Activated T-cell treated with anti-CD3 and anti-CD28 coated beads, Interleukin-2, amount 50 U/mL, for 72 hours (primary cell): ENCODE results near the gene CAVIN3. TPM values are rescaled to one million over a fixed set of nuclear protein-coding genes. Genes with fewer than 3 reads are reported as not detected.

ENCODE experiments used
- ATAC-seq, 2 donors: fragments of 150-1000 bp; cut with Tn5 transposase; replicated peaks in 1 of 2; 2 replicates each; pipeline ENCODE4 v1.10.0; 2021; ENCODE audit warnings: moderate library complexity in 2 of 2, mild to moderate bottlenecking in 1 of 2
- DNase-seq, 2 donors: peaks; one replicate each; pipeline ENCODE4 v3.0.0; 2021 to 2022; ENCODE audit warnings: mixed read lengths in 1 of 2
- H3K27ac Mint-ChIP-seq: one replicate; pipeline ENCODE4 v1.8.0; 2022; ENCODE audit warnings: mild to moderate bottlenecking, moderate library complexity, mixed read lengths
- H3K27me3 Mint-ChIP-seq: one replicate; pipeline ENCODE4 v1.8.0; 2022; ENCODE audit warnings: low read depth, mixed read lengths
- H3K36me3 Mint-ChIP-seq, 2 donors: one replicate each; pipeline ENCODE4 v1.8.0; 2022; ENCODE audit warnings: mixed read lengths in 2 of 2, mild to moderate bottlenecking in 1 of 2; ENCODE audit not compliant: insufficient read depth in 2 of 2
- H3K4me1 Mint-ChIP-seq: one replicate; pipeline ENCODE4 v1.8.0; 2022; ENCODE audit warnings: low read depth, mixed read lengths
- H3K4me3 Mint-ChIP-seq, 2 donors: one replicate each; pipeline ENCODE4 v1.8.0; 2022; ENCODE audit warnings: mild to moderate bottlenecking in 2 of 2, mixed read lengths in 2 of 2, moderate library complexity in 2 of 2
- H3K9me3 Mint-ChIP-seq, 2 donors: one replicate each; pipeline ENCODE4 v1.8.0; 2022; ENCODE audit warnings: mixed read lengths in 2 of 2
- total RNA-seq, 2 donors: library from RNA; stranded (reverse); gene quantifications; one replicate each; pipeline ENCODE4 v1.2.3, GENCODE V29; 2022

Gene CAVIN3
- 10 to 100 TPM; 12.0 to 15.1 TPM for total RNA-seq

GRCh38 chr11:6320411-6321155 is at the start of gene CAVIN3:
Gene CAVIN3 (minus strand): TSS chr11:6320501. CDS start chr11:6320476, 25 bp downstream.
- DNase-seq (peak; percentile 79 to 89), ATAC-seq (peak; percentile 75 to 79)
- Mint-ChIP-seq H3K27ac (peak within 1 kb of the TSS; percentile 95), H3K36me3 (peaks cover 2 to 4% of the 10 kb centered on the region in 2 donors), H3K4me1 (peaks cover 40% of the 10 kb centered on the region), H3K9me3 (no peaks in the 10 kb centered on the region), H3K27me3 (peaks cover 50% of the 10 kb centered on the region), H3K4me3 (peak within 1 kb of the TSS; percentile 83 to 88)

DNA sequence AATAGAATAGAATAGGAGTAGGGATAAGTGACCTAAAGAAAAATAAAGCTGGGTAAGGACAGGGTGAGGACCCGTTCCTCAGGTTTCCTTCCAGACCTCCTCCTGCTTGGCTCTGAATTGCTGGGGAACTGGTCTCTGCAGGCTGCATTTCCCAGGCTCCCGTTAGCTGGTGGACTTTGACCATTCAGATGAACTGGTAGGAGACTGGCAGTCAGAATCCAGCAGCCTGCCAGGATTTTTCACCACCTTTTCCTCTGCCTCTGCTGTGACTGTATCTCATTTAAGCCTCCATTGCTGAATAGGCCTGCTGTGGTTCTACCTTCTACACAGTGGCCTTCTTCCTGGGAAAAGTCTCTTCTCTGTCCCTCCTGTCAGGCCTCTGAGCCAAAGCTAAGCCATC is 45.4 kb upstream of the CAVIN3 start:
- DNase-seq (no peak), ATAC-seq (no peak)
- Mint-ChIP-seq H3K4me3 (no peak overlapping the region), H3K27ac (no peak overlapping the region), H3K27me3 (no peaks in the 10 kb centered on the region), H3K9me3 (no peaks in the 10 kb centered on the region), H3K36me3 (no peaks in the 10 kb centered on the region), H3K4me1 (no peaks in the 10 kb centered on the region)

GRCh38 chr11:6362873-6363678 is 42.8 kb upstream of the CAVIN3 start:
- peak; percentile 86 to 89 for ATAC-seq
- H3K27ac Mint-ChIP-seq = no peak overlapping the region
- no peaks in the 10 kb centered on the region for H3K27me3 Mint-ChIP-seq
- H3K9me3 Mint-ChIP-seq = no peaks in the 10 kb centered on the region
- no peaks in the 10 kb centered on the region for H3K36me3 Mint-ChIP-seq
- DNase-seq = peak; percentile 72 to 73
- H3K4me3 Mint-ChIP-seq = no peak overlapping the region
- no peaks in the 10 kb centered on the region for H3K4me1 Mint-ChIP-seq

DNA sequence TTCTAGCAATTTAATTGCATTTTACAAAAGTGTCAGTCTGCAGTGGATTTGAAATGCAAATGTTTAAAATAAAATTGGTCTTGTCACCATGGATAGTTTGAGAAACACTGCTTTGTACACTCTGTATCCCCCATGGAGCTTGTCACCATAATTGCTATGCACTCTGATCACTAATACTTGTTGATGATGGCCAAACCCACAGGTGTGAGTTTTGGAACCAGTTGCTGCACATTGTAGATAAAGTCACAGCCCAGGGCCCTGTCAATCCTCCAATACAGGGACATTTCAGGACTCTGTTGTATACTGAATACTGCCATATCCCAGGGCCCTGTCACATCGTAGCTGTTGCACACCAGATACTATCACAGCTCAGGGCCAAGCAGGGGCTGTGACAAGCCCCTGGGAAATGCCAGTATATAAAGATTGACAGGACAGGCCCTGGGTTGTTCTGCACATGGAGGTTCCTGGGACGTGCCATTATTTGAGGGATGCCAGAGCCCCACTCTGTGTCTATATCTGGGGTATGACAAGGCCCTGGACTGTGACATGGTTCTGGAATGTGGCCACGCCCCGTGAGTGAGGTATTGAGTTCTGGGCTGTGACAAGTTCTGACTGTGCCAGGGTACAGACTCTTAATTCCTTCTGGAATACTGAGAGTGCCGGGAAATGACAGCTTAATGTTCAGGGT is 42.0 kb upstream of the CAVIN3 start:
- Mint-ChIP-seq H3K4me3 (no peak overlapping the region), H3K27me3 (no peaks in the 10 kb centered on the region), H3K27ac (no peak overlapping the region), H3K4me1 (peaks cover 7% of the 10 kb centered on the region), H3K9me3 (no peaks in the 10 kb centered on the region), H3K36me3 (no peaks in the 10 kb centered on the region)
- ATAC-seq (no peak), DNase-seq (no peak)

DNA sequence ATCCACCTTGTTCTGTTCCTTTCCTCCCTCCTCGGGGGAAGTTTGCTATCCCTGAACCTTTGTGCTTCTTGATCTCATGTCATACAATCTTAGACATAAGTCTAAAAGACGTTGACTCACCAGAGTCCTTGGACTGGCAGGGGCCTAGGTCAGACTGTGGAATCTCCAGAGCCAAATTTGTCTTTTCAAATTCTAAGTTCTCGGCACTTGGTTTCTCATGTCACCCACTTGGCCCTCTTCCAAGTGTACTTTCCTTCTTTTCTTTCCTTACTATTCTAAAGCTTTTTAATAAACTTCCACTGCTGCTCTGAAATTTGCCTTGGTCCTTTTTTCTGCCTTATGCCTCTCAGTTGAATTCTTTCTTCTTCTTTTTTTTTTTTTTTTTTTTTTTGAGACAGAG is 39.9 kb upstream of the CAVIN3 start:
- no peaks in the 10 kb centered on the region for H3K36me3 Mint-ChIP-seq
- H3K4me1 Mint-ChIP-seq = peaks cover 17% of the 10 kb centered on the region

GRCh38 chr11:6357222-6357621 is 36.9 kb upstream of the CAVIN3 start:
- Mint-ChIP-seq H3K4me1 (peaks cover 31% of the 10 kb centered on the region), H3K36me3 (no peaks in the 10 kb centered on the region), H3K27ac (no peak overlapping the region), H3K27me3 (peaks cover 8% of the 10 kb centered on the region), H3K4me3 (peak overlapping the region; percentile 10 to 17), H3K9me3 (no peaks in the 10 kb centered on the region)
- ATAC-seq = peak; percentile 84 to 91
- DNase-seq = peak; percentile 61 to 63

More for the DNA sequence above, 39.9 kb upstream of the CAVIN3 start:
- ATAC-seq = no peak
- H3K9me3 Mint-ChIP-seq = no peaks in the 10 kb centered on the region
- no peak overlapping the region for H3K27ac Mint-ChIP-seq
- H3K27me3 Mint-ChIP-seq = no peaks in the 10 kb centered on the region
- no peak overlapping the region for H3K4me3 Mint-ChIP-seq
- DNase-seq = no peak

DNA sequence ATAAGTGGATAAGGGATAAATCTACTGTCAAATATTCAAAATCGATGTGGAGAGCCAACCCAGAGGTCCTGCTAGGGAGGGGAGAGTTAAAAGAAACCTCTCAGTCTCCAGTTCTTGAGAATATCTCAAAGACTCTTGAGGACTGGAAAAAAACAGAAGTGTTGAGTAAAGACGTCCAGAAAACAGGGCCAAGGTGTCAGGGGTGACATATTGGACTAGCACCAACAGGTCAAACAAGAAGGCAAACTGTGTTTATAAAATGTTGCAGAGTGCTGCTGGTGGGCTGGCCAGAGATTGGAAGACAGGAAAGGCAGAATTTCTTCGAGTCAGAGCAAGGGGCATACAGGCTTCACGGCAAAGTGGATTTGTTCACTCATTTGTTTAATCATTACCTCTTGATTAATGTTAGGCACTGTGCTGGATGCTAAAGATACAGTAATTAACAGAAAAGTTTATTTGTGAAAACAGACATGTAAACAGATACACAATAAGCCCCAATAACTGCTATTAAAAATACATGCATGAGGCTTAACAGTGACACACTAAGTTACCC is 36.3 kb upstream of the CAVIN3 start:
- DNase-seq = no peak
- Mint-ChIP-seq H3K36me3 (no peaks in the 10 kb centered on the region), H3K9me3 (no peaks in the 10 kb centered on the region), H3K4me1 (peaks cover 38% of the 10 kb centered on the region), H3K27me3 (peaks cover 8% of the 10 kb centered on the region), H3K4me3 (peak overlapping the region in 1 of 2 donors; percentile 52), H3K27ac (peak overlapping the region; percentile 42)
- ATAC-seq = no peak

- Mint-ChIP-seq H3K4me1 (peaks cover 46% of the 10 kb centered on the region), H3K36me3 (no peaks in the 10 kb centered on the region), H3K27me3 (peaks cover 8% of the 10 kb centered on the region), H3K27ac (peak overlapping the region; percentile 57), H3K9me3 (no peaks in the 10 kb centered on the region), H3K4me3 (no peak overlapping the region)
- DNase-seq (no peak), ATAC-seq (no peak)
Observed at GRCh38 chr11:6354651-6355485, 34.6 kb upstream of the CAVIN3 start.

GRCh38 chr11:6353367-6353987 is 33.2 kb upstream of the CAVIN3 start:
- H3K4me3 Mint-ChIP-seq = no peak overlapping the region
- peak; percentile 65 to 72 for DNase-seq

GRCh38 chr11:6351782-6352382 is 31.6 kb upstream of the CAVIN3 start:
- Mint-ChIP-seq H3K27ac (no peak overlapping the region), H3K36me3 (no peaks in the 10 kb centered on the region), H3K27me3 (peaks cover 8% of the 10 kb centered on the region), H3K4me3 (peak overlapping the region in 1 of 2 donors; percentile 54), H3K9me3 (no peaks in the 10 kb centered on the region), H3K4me1 (peaks cover 35% of the 10 kb centered on the region)
- ATAC-seq (peak; percentile 93), DNase-seq (peak; percentile 26 to 42)

More at GRCh38 chr11:6353367-6353987, 33.2 kb upstream of the CAVIN3 start:
- H3K9me3 Mint-ChIP-seq = no peaks in the 10 kb centered on the region
- peak; percentile 38 to 60 for ATAC-seq
- H3K27me3 Mint-ChIP-seq = peaks cover 8% of the 10 kb centered on the region
- peak overlapping the region; percentile 35 for H3K27ac Mint-ChIP-seq
- peaks cover 46% of the 10 kb centered on the region for H3K4me1 Mint-ChIP-seq
- no peaks in the 10 kb centered on the region for H3K36me3 Mint-ChIP-seq

GRCh38 chr11:6350486-6350885 is 30.2 kb upstream of the CAVIN3 start:
- Mint-ChIP-seq H3K4me1 (peaks cover 29% of the 10 kb centered on the region), H3K27me3 (peaks cover 9% of the 10 kb centered on the region), H3K4me3 (no peak overlapping the region), H3K27ac (no peak overlapping the region), H3K36me3 (no peaks in the 10 kb centered on the region), H3K9me3 (no peaks in the 10 kb centered on the region)
- ATAC-seq (no peak), DNase-seq (no peak)
